Muscle layer of duodenum (tissue), 2 donors: Measurements from ENCODE around the gene CD28.
"Not testable (repeated sequence)": the region's sequence is repeated elsewhere in the genome, so short reads cannot be mapped to it uniquely, and the experiment has no call there.

Experiments used
- H3K27ac ChIP-seq: one replicate; pipeline ENCODE4 v1.7.0; 2013; ENCODE audit warnings: mild to moderate bottlenecking, low read length
- H3K27me3 ChIP-seq: one replicate; pipeline ENCODE4 v1.7.0; 2013; ENCODE audit warnings: low read depth, mild to moderate bottlenecking, control low read depth, low read length
- H3K36me3 ChIP-seq, 2 donors: one replicate each; pipeline ENCODE4 v1.7.0; 2013; ENCODE audit warnings: low read length in 2 of 2, control low read depth in 1 of 2, mild to moderate bottlenecking in 1 of 2; ENCODE audit not compliant: insufficient read depth in 2 of 2, control insufficient read depth in 1 of 2
- H3K4me1 ChIP-seq, 2 donors: one replicate each; pipeline ENCODE4 v1.7.0; 2013; ENCODE audit warnings: low read length in 2 of 2, mild to moderate bottlenecking in 2 of 2, control low read depth in 1 of 2, moderate library complexity in 1 of 2; ENCODE audit not compliant: insufficient read depth in 2 of 2, control insufficient read depth in 1 of 2
- H3K4me3 ChIP-seq, 2 donors: one replicate each; pipeline ENCODE4 v1.7.0; 2013; ENCODE audit warnings: low read length in 2 of 2, low read depth in 1 of 2, mild to moderate bottlenecking in 1 of 2
- H3K9me3 ChIP-seq, 2 donors: one replicate each; pipeline ENCODE4 v1.7.0; 2013; ENCODE audit warnings: low read length in 2 of 2, control low read depth in 1 of 2, mild to moderate bottlenecking in 1 of 2; ENCODE audit not compliant: control insufficient read depth in 1 of 2
- donor health status: healthy.

The CD28 gene

GRCh38 chr2:203698410-203698809, 8.0 kb upstream of the CD28 start:
- not testable (repeated sequence) for H3K4me3 ChIP-seq, H3K9me3 ChIP-seq, H3K4me1 ChIP-seq, H3K27me3 ChIP-seq, H3K27ac ChIP-seq, H3K36me3 ChIP-seq

DNA sequence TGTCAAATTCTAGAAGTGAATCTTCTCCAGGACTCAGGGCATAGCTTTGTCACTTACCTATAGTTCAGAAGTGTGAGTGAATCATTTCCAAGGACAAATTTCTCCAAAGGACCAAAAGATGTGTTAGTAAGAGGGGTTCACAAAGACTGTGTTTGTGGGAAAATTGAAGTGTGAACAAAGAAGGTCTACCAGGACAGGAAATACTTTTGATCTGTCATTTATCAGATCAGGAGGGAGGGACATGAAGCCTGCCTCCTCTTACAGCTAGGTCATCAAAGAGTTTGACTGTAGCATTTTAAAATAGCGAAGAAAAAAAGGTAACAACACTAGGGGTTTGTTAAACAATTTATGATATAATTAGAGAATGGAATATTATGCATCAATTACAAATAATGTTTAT, 2.0 kb upstream of the CD28 start:
- H3K36me3 ChIP-seq = no peaks in the 10 kb centered on the region
- no peaks in the 10 kb centered on the region for H3K4me1 ChIP-seq
- peaks cover 0 to 3% of the 10 kb centered on the region in 2 donors for H3K9me3 ChIP-seq
- H3K27ac ChIP-seq = no peak overlapping the region
- H3K27me3 ChIP-seq = no peaks in the 10 kb centered on the region
- H3K4me3 ChIP-seq = no peak overlapping the region

- H3K27me3 ChIP-seq = no peaks in the 10 kb centered on the region
- H3K4me1 ChIP-seq = no peaks in the 10 kb centered on the region
- no peak overlapping the region for H3K27ac ChIP-seq
- no peaks in the 10 kb centered on the region for H3K36me3 ChIP-seq
- peaks cover 0 to 3% of the 10 kb centered on the region in 2 donors for H3K9me3 ChIP-seq
- no peak overlapping the region for H3K4me3 ChIP-seq
These were observed 1.3 kb upstream of the CD28 start for GRCh38 chr2:203705178-203705577.

DNA sequence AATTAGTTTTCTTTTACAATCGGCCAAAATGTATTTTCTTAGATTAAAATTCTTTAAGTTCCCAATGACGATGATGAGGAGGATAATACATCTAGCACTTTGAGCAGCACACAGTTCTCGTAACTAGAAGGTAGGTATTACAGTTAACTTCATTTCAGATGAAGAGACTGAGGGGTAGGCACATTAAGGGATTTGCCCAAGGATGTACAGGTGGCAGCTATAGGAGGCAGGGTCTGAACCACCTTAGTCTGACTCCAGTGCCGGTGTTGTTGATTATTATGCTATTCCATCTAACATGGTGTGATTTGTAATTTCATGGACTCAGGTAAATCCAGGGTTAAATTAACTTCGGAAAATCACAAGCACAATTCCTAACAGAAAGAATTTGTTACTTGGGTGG, 1.1 kb downstream of the CD28 start:
- H3K4me1 ChIP-seq = no peaks in the 10 kb centered on the region
- peaks cover 0 to 3% of the 10 kb centered on the region in 2 donors for H3K9me3 ChIP-seq
- H3K27ac ChIP-seq = peak overlapping the region; percentile 26
- H3K27me3 ChIP-seq = no peaks in the 10 kb centered on the region
- no peak overlapping the region for H3K4me3 ChIP-seq
- H3K36me3 ChIP-seq = no peaks in the 10 kb centered on the region

DNA sequence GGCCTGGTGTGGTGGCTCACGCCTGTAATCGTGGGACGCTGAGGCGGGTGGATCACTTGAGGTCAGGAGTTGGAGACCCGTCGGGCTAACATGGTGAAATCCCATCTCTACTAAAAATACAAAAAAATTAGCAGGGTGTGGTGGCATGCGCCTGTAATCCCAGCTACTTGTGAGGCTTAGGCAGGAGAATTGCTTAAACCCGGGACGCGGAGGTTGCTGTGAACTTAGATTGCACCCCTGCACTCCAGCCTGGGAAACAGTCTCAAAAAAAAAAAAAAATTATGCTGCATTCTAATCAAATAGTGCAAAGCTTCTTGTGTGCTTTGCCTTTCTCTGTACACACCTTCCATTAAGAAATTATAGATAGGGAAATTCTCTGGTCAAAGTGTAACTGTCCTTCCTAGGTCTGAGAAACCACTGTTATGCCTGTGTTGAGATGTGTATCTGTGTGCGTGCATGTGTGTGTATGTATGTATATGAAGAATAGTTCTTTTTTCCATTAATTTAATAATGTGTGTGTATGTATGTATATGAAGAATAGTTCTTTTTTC, 2.5 kb downstream of the CD28 start:
- H3K27ac ChIP-seq = no peak overlapping the region

DNA sequence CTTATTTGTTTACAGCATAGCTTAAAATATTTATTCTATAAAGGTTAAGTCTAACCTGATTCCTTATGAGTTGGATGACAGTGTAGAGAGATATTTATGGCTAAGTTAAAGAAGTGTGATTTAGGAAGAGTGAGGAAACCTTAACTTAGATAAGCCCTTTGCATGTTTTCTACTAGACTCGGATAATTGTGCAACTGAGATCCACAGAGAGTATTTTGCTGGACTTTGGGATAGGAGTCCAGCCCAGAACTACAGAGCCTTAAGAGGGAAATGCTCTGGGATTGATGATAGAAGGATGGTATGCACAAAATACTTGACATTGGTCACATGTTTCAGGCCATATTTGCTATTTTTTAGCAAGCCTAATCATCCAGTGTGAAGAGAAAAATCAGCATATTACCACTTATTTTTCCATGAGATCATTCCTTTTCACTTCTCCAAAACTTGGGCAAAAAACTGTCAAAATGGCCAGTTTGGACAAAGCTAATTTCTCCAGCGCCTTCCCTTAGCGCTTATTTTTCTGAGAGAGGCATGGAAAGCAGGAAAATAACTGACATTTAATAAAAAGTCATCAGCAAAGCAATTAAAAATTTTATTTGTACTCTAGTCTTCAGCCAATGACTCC, 3.1 kb downstream of the CD28 start:
- H3K4me1 ChIP-seq = no peaks in the 10 kb centered on the region
- H3K36me3 ChIP-seq = no peaks in the 10 kb centered on the region
- no peaks in the 10 kb centered on the region for H3K9me3 ChIP-seq
- H3K4me3 ChIP-seq = no peak overlapping the region
- no peaks in the 10 kb centered on the region for H3K27me3 ChIP-seq
- H3K27ac ChIP-seq = no peak overlapping the region

More for the DNA sequence above, 2.5 kb downstream of the CD28 start:
- H3K9me3 ChIP-seq = no peaks in the 10 kb centered on the region
- H3K36me3 ChIP-seq = no peaks in the 10 kb centered on the region
- H3K27me3 ChIP-seq = no peaks in the 10 kb centered on the region
- H3K4me3 ChIP-seq = no peak overlapping the region
- no peaks in the 10 kb centered on the region for H3K4me1 ChIP-seq

DNA sequence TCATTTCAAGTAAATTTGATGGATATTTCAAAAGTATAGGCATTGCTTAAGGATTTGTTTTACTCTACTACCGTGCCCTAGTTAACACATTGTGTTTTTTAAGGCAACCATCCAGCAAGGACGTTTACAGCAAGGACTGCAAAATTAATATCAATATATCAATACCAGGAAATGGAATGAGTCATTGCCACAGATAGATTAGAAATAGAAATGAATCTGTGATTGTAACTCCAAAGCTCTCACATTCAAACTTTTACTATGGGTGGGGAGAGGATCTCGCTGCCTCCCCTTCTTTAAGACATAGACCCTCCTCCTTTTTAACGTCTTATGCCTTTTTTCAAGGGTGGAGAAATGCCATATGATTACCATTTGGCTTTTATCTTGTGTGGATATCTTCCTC, 3.8 kb downstream of the CD28 start:
- no peaks in the 10 kb centered on the region for H3K4me1 ChIP-seq
- no peak overlapping the region for H3K27ac ChIP-seq
- H3K36me3 ChIP-seq = no peaks in the 10 kb centered on the region
- H3K4me3 ChIP-seq = no peak overlapping the region
- no peaks in the 10 kb centered on the region for H3K9me3 ChIP-seq
- no peaks in the 10 kb centered on the region for H3K27me3 ChIP-seq

DNA sequence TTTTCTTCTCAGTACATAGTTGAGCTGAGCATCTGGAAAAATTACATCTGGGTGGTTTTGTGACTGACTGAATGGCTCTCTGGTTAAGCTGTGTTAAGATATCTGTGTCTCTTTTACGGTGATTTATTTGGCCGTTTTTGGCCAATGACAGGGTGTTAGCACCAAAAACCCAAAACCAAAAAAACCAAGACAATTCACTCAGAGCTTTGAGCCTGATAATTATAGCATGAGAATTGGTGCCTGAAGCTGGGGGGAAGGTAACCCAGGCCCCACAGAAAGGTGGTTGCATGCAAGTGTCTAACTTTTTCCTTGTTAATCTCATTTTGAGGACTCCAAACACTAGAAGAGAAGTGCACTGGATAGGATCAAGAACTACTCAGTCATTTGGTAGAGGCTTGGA, 4.5 kb downstream of the CD28 start:
- no peaks in the 10 kb centered on the region for H3K36me3 ChIP-seq
- H3K4me1 ChIP-seq = no peaks in the 10 kb centered on the region
- no peak overlapping the region for H3K27ac ChIP-seq
- no peaks in the 10 kb centered on the region for H3K9me3 ChIP-seq
- no peak overlapping the region for H3K4me3 ChIP-seq
- H3K27me3 ChIP-seq = no peaks in the 10 kb centered on the region

GRCh38 chr2:203711399-203711798, 5.0 kb downstream of the CD28 start:
- Histone ChIP-seq H3K27ac (no peak overlapping the region), H3K9me3 (no peaks in the 10 kb centered on the region), H3K36me3 (no peaks in the 10 kb centered on the region), H3K4me3 (no peak overlapping the region), H3K27me3 (no peaks in the 10 kb centered on the region), H3K4me1 (no peaks in the 10 kb centered on the region)

- no peaks in the 10 kb centered on the region for H3K36me3 ChIP-seq
These were observed 6.9 kb downstream of the CD28 start for GRCh38 chr2:203713381-203713780.

GRCh38 chr2:203714112-203714511, 7.7 kb downstream of the CD28 start:
- Histone ChIP-seq H3K27me3 (no peaks in the 10 kb centered on the region), H3K27ac (no peak overlapping the region), H3K9me3 (no peaks in the 10 kb centered on the region), H3K4me1 (no peaks in the 10 kb centered on the region), H3K36me3 (no peaks in the 10 kb centered on the region), H3K4me3 (no peak overlapping the region)

More at GRCh38 chr2:203713381-203713780, 6.9 kb downstream of the CD28 start:
- Histone ChIP-seq H3K27me3 (no peaks in the 10 kb centered on the region), H3K27ac (no peak overlapping the region), H3K4me1 (no peaks in the 10 kb centered on the region), H3K4me3 (no peak overlapping the region), H3K9me3 (no peaks in the 10 kb centered on the region)

DNA sequence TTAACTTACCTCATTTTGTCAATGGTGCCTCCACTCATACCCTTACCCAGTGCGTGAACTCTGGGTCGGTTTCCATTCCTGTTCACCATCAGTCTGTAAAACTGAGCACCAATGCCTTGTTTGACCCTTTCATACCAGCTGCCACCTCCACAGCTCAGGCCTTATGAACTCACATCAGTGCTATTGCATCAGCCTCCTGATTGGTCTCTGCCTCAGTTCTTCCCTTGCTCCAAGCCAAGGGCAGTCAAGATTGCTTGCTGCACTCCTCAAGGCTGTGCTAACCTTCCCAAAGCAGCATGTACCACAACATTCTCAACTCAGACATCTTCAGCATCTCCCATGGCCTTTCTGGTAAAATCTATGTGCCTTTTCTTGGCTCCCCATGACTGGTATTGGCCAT, 9.3 kb downstream of the CD28 start:
- Histone ChIP-seq H3K9me3 (no peaks in the 10 kb centered on the region), H3K4me1 (no peaks in the 10 kb centered on the region), H3K27me3 (no peaks in the 10 kb centered on the region), H3K36me3 (no peaks in the 10 kb centered on the region), H3K27ac (no peak overlapping the region), H3K4me3 (no peak overlapping the region)
